SU-DHL-6 (cell line): ENCODE data around the gene CHD2.

Experiments
- H2AFZ ChIP-seq: fragments of 200-600 bp; sonication (generic); 2 replicates; pipeline ENCODE4 v1.6.1; 2014; ENCODE audit warnings: low read depth, mild to moderate bottlenecking, moderate library complexity, mixed read lengths, antibody characterized with exemption, low read length; ENCODE audit not compliant: severe bottlenecking
- H3F3A ChIP-seq: fragments of 200-600 bp; shearing (Covaris generic); 2 replicates; pipeline ENCODE4 v1.6.0; 2016; ENCODE audit warnings: antibody characterized with exemption, mild to moderate bottlenecking; ENCODE audit not compliant: insufficient read depth
- H3K27ac ChIP-seq: fragments of 200-600 bp; sonication (generic); 2 replicates; pipeline ENCODE4 v1.5.1; 2016; ENCODE audit warnings: low read depth, mild to moderate bottlenecking, low read length, moderate library complexity, mixed read lengths
- H3K27me3 ChIP-seq: fragments of 200-600 bp; sonication (generic), shearing (Covaris generic); 2 replicates; pipeline ENCODE4 v1.6.0; 2014; ENCODE audit warnings: mild to moderate bottlenecking, low read length
- H3K36me3 ChIP-seq: fragments of 200-600 bp; sonication (generic); 2 replicates; pipeline ENCODE4 v1.6.1; 2014; ENCODE audit warnings: mild to moderate bottlenecking, low read length, mixed read lengths
- H3K4me2 ChIP-seq: fragments of 300-600, 200-600 bp; shearing (Covaris generic), sonication (generic); 2 replicates; pipeline ENCODE4 v1.6.0; 2014; ENCODE audit warnings: low read length, low read depth, mild to moderate bottlenecking; ENCODE audit not compliant: poor library complexity, severe bottlenecking
- H3K4me3 ChIP-seq: fragments of 200-600 bp; sonication (generic); 2 replicates; pipeline ENCODE4 v1.5.1; 2014; ENCODE audit warnings: antibody characterized with exemption, low read length, mild to moderate bottlenecking, mixed read lengths; ENCODE audit not compliant: insufficient read depth, poor library complexity, severe bottlenecking
- H3K79me2 ChIP-seq: fragments of 200-600 bp; sonication (generic); 2 replicates; pipeline ENCODE4 v1.6.1; 2014; ENCODE audit warnings: mild to moderate bottlenecking, low read length, moderate library complexity; ENCODE audit not compliant: insufficient read depth
- H3K9ac ChIP-seq: fragments of 200-600 bp; sonication (generic); 2 replicates; pipeline ENCODE4 v1.7.0; 2014; ENCODE audit warnings: mild to moderate bottlenecking, low read length
- H3K9me2 ChIP-seq: fragments of 200-600 bp; sonication (generic); replicated peaks from 2 replicates; pipeline ENCODE4 v1.6.1; 2014; ENCODE audit warnings: low read length; ENCODE audit not compliant: insufficient read depth
- H3K9me3 ChIP-seq: fragments of 200-600 bp; sonication (generic); 2 replicates; pipeline ENCODE4 v1.6.1; 2014; ENCODE audit warnings: low read length, mixed read lengths; ENCODE audit not compliant: insufficient read depth
- H4K20me1 ChIP-seq: fragments of 200-600 bp; sonication (generic); 2 replicates; pipeline ENCODE4 v1.6.1; 2014; ENCODE audit warnings: low read depth, mild to moderate bottlenecking, antibody characterized with exemption, low read length, moderate library complexity, mixed read lengths
- CTCF ChIP-seq: fragments of 200-600 bp; sonication (generic); IDR thresholded peaks from one replicate; pipeline ENCODE4 v1.5.1; 2017; ENCODE audit warnings: antibody characterized with exemption, mild to moderate bottlenecking, low read length, moderate library complexity; ENCODE audit not compliant: insufficient read depth, poor library complexity, severe bottlenecking
- EZH2phosphoT487 ChIP-seq: fragments of 200-600 bp; sonication (generic), shearing (Covaris generic); conservative IDR thresholded peaks from 2 replicates; pipeline ENCODE4 v1.6.1; 2018; ENCODE audit warnings: mild to moderate bottlenecking, antibody characterized with exemption, low read length, moderate library complexity, mixed read lengths

The CHD2 gene

GRCh38 chr15:93042691-93043378 is 142.7 kb downstream of the CHD2 start:
- H3K79me2 ChIP-seq = no peaks in the 10 kb centered on the region
- H3K27me3 ChIP-seq = no peaks in the 10 kb centered on the region
- no peaks in the 10 kb centered on the region for H4K20me1 ChIP-seq
- no peaks in the 10 kb centered on the region for H3K9me2 ChIP-seq
- H3K9ac ChIP-seq = no peak overlapping the region
- H3K36me3 ChIP-seq = no peaks in the 10 kb centered on the region
- H3K4me3 ChIP-seq = no peak overlapping the region
- no peak overlapping the region for H3K27ac ChIP-seq
- no peak overlapping the region for H3K4me2 ChIP-seq
- H2AFZ ChIP-seq = no peak overlapping the region
- no peak for TF ChIP-seq CTCF
- no peaks in the 10 kb centered on the region for H3K9me3 ChIP-seq
- H3F3A ChIP-seq = no peaks in the 10 kb centered on the region

DNA sequence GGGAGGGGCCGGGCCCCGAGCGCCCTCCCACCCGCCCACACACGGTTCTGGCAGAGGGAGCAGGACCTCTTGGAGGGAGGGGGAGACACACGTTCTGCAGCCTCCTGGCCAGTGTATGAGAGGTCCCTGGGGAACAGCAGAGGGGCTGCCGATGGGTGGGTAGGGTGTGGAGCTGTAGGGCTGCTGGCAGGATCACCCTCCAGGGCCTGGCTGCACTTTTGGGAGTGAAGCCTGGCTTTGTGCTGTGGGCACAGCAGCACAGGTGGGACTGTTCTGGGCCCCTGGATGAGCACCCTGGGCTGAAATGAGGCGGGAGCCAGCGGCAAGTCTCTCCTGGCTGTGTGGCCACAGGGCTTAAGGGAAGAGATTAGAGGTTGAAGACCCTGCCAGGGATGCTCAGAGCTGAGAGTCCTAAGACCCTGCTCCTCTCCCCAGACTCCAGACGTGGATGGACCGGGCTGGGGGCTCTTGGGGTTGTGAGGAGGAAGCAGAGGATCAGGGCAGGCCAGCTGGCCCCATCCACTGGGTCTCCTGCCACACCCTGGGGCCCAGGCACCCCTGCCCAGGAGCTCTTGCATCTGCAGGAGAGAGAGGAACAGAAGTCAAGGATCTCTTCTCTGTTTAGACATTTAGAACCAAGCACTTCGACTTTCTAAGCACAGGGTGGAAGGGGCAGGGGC is 143.6 kb downstream of the CHD2 start:
- H3K79me2 ChIP-seq = no peaks in the 10 kb centered on the region
- H3K27me3 ChIP-seq = no peaks in the 10 kb centered on the region
- no peak overlapping the region for H2AFZ ChIP-seq
- no peak overlapping the region for H3K9ac ChIP-seq
- no peaks in the 10 kb centered on the region for H3K9me3 ChIP-seq
- H3K9me2 ChIP-seq = no peaks in the 10 kb centered on the region
- H3K4me2 ChIP-seq = no peak overlapping the region
- H4K20me1 ChIP-seq = no peaks in the 10 kb centered on the region
- no peak overlapping the region for H3K4me3 ChIP-seq
- no peak overlapping the region for H3K27ac ChIP-seq
- TF ChIP-seq CTCF = no peak
- TF ChIP-seq EZH2phosphoT487 = no peak
- no peaks in the 10 kb centered on the region for H3F3A ChIP-seq
- H3K36me3 ChIP-seq = no peaks in the 10 kb centered on the region

DNA sequence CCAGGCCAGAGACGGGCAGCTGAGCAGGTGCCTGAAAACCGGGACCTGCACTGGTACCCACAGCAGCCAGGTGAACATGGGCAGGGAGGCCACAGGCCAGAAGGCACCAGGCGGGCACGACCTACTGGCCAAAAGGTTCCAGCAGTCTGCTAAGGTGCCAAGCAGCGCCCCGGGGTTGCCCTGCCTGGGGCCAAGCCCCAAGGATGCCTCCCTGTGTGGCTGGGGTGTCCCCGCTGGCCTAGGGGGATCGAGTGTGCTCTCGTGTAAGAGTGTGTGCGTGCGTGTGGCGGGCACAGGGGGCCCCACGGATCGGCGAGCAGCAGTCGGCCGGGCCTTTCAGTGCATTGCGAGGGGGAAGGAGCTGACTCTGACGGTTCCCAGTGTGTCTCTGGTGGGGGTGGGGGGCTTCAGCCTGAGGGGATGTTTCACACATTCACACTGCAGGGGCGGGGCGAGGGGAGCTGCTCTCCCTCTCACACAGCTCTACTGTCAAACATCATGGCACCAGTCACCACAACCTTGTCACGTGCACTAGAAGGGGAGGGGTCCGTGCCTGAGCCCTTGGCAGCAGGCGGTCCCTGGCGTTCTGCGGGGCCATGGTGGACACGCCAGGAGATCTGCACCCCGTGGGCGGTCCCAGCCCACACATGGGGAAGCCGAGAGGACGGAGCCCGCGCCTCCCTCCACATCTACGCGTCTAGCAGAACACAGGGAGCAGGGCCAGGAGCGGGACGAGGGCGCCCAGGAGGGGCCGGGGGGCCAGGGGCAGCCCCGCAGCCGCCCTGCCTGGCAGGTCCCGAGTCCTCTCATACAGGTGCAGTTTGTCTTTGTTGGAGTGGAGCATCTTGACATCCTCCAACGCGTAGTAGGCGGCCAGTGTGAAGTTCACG is 144.4 kb downstream of the CHD2 start:
- no peak overlapping the region for H3K9ac ChIP-seq
- H2AFZ ChIP-seq = no peak overlapping the region
- no peak overlapping the region for H3K4me3 ChIP-seq
- H3K9me3 ChIP-seq = no peaks in the 10 kb centered on the region
- H4K20me1 ChIP-seq = no peaks in the 10 kb centered on the region
- H3K9me2 ChIP-seq = no peaks in the 10 kb centered on the region
- H3K27me3 ChIP-seq = no peaks in the 10 kb centered on the region
- no peaks in the 10 kb centered on the region for H3K79me2 ChIP-seq
- H3K27ac ChIP-seq = no peak overlapping the region
- H3F3A ChIP-seq = no peaks in the 10 kb centered on the region
- H3K36me3 ChIP-seq = no peaks in the 10 kb centered on the region
- TF ChIP-seq EZH2phosphoT487 (no peak), CTCF (no peak)
- no peak overlapping the region for H3K4me2 ChIP-seq
